Neuron (in vitro differentiated cells): ENCODE data around the gene TCF12.
"Not testable (repeated sequence)": the region's sequence is repeated elsewhere in the genome, so short reads cannot be mapped to it uniquely, and the experiment has no call there.

Source experiments
- H2AFZ ChIP-seq: one replicate; pipeline ENCODE4 v1.6.1; 2013; ENCODE audit warnings: low read depth, mild to moderate bottlenecking, inconsistent platforms, low read length, moderate library complexity
- H3K27me3 ChIP-seq: one replicate; pipeline ENCODE4 v1.6.1; 2013; ENCODE audit warnings: low read length; ENCODE audit not compliant: insufficient read depth
- H3K36me3 ChIP-seq: one replicate; pipeline ENCODE4 v1.6.1; 2013; ENCODE audit warnings: low read length; ENCODE audit not compliant: insufficient read depth
- H3K4me1 ChIP-seq: one replicate; pipeline ENCODE4 v1.6.1; 2013; ENCODE audit warnings: low read length; ENCODE audit not compliant: insufficient read depth
- H3K4me3 ChIP-seq: 2 replicates; pipeline ENCODE4 v1.5.1; 2013; ENCODE audit warnings: mild to moderate bottlenecking, low read length, moderate library complexity
- H3K9me3 ChIP-seq: one replicate; pipeline ENCODE4 v1.6.1; 2013; ENCODE audit warnings: low read length

The TCF12 gene

GRCh38 chr15:57092252-57092651 is 173.8 kb downstream of the TCF12 start:
- Histone ChIP-seq H3K4me3 (no peak overlapping the region), H3K9me3 (no peaks in the 10 kb centered on the region), H3K27me3 (no peaks in the 10 kb centered on the region), H3K36me3 (peaks cover 23% of the 10 kb centered on the region), H3K4me1 (no peaks in the 10 kb centered on the region), H2AFZ (no peak overlapping the region)

- Histone ChIP-seq H3K27me3 (no peaks in the 10 kb centered on the region), H3K4me1 (no peaks in the 10 kb centered on the region), H2AFZ (no peak overlapping the region), H3K9me3 (no peaks in the 10 kb centered on the region), H3K36me3 (peaks cover 26% of the 10 kb centered on the region), H3K4me3 (no peak overlapping the region)
Measured at GRCh38 chr15:57094321-57095257, 176.1 kb downstream of the TCF12 start.

- Histone ChIP-seq H3K9me3 (no peaks in the 10 kb centered on the region), H3K4me3 (no peak overlapping the region), H3K36me3 (peaks cover 26% of the 10 kb centered on the region), H3K4me1 (no peaks in the 10 kb centered on the region), H3K27me3 (no peaks in the 10 kb centered on the region), H2AFZ (no peak overlapping the region)
Measured at GRCh38 chr15:57095896-57096295, 177.5 kb downstream of the TCF12 start.

GRCh38 chr15:57097246-57097645 is 178.8 kb downstream of the TCF12 start:
- Histone ChIP-seq H3K27me3 (no peaks in the 10 kb centered on the region), H3K36me3 (peaks cover 19% of the 10 kb centered on the region), H3K4me1 (no peaks in the 10 kb centered on the region), H2AFZ (no peak overlapping the region), H3K4me3 (no peak overlapping the region), H3K9me3 (no peaks in the 10 kb centered on the region)

- H3K36me3 ChIP-seq, result peaks cover 15% of the 10 kb centered on the region
- H2AFZ ChIP-seq, H3K9me3 ChIP-seq: not testable (repeated sequence)
Measured at GRCh38 chr15:57097919-57098543, 179.6 kb downstream of the TCF12 start.

GRCh38 chr15:57098896-57099295 is 180.5 kb downstream of the TCF12 start:
- Histone ChIP-seq H2AFZ (no peak overlapping the region), H3K4me1 (no peaks in the 10 kb centered on the region), H3K36me3 (peaks cover 11% of the 10 kb centered on the region), H3K27me3 (no peaks in the 10 kb centered on the region), H3K9me3 (no peaks in the 10 kb centered on the region), H3K4me3 (no peak overlapping the region)

More at GRCh38 chr15:57097919-57098543, 179.6 kb downstream of the TCF12 start:
- not testable (repeated sequence) for H3K27me3 ChIP-seq, H3K4me3 ChIP-seq, H3K4me1 ChIP-seq

GRCh38 chr15:57100136-57100539 is 181.7 kb downstream of the TCF12 start:
- no peak overlapping the region for H3K4me3 ChIP-seq

GRCh38 chr15:57102858-57103257 is 184.4 kb downstream of the TCF12 start:
- Histone ChIP-seq H3K36me3 (peaks cover 15% of the 10 kb centered on the region), H3K4me1 (no peaks in the 10 kb centered on the region), H3K4me3 (no peak overlapping the region), H2AFZ (no peak overlapping the region), H3K9me3 (peaks cover 9% of the 10 kb centered on the region), H3K27me3 (no peaks in the 10 kb centered on the region)

More at GRCh38 chr15:57100136-57100539, 181.7 kb downstream of the TCF12 start:
- Histone ChIP-seq H3K27me3 (no peaks in the 10 kb centered on the region), H3K9me3 (peaks cover under 1% of the 10 kb centered on the region), H3K4me1 (no peaks in the 10 kb centered on the region), H3K36me3 (peaks cover 5% of the 10 kb centered on the region), H2AFZ (no peak overlapping the region)

GRCh38 chr15:57108296-57108695 is 189.9 kb downstream of the TCF12 start:
- Histone ChIP-seq H3K27me3 (no peaks in the 10 kb centered on the region), H3K4me1 (no peaks in the 10 kb centered on the region), H2AFZ (no peak overlapping the region), H3K9me3 (peaks cover 9% of the 10 kb centered on the region), H3K4me3 (no peak overlapping the region), H3K36me3 (peaks cover 15% of the 10 kb centered on the region)

- Histone ChIP-seq H3K36me3 (peaks cover 15% of the 10 kb centered on the region), H3K4me3 (no peak overlapping the region), H3K4me1 (no peaks in the 10 kb centered on the region), H3K27me3 (no peaks in the 10 kb centered on the region), H2AFZ (no peak overlapping the region), H3K9me3 (peaks cover 9% of the 10 kb centered on the region)
Measured at GRCh38 chr15:57109005-57109404, 190.6 kb downstream of the TCF12 start.

- no peak overlapping the region for H3K4me3 ChIP-seq
- H3K36me3 ChIP-seq, result peaks cover 11% of the 10 kb centered on the region
- H3K9me3 ChIP-seq, result peaks cover 2% of the 10 kb centered on the region
- no peaks in the 10 kb centered on the region for H3K27me3 ChIP-seq
- no peaks in the 10 kb centered on the region for H3K4me1 ChIP-seq
- H2AFZ ChIP-seq, result no peak overlapping the region
Measured at GRCh38 chr15:57111002-57111401, 192.6 kb downstream of the TCF12 start.

GRCh38 chr15:57112178-57112577 is 193.7 kb downstream of the TCF12 start:
- H3K9me3 ChIP-seq, result no peaks in the 10 kb centered on the region
- H2AFZ ChIP-seq, result no peak overlapping the region
- H3K4me3 ChIP-seq, result no peak overlapping the region
- no peaks in the 10 kb centered on the region for H3K27me3 ChIP-seq
- peaks cover 3% of the 10 kb centered on the region for H3K36me3 ChIP-seq
- no peaks in the 10 kb centered on the region for H3K4me1 ChIP-seq

GRCh38 chr15:57114070-57114469 is 195.6 kb downstream of the TCF12 start:
- Histone ChIP-seq H3K4me3 (no peak overlapping the region), H3K36me3 (peaks cover 5% of the 10 kb centered on the region), H3K4me1 (peaks cover 6% of the 10 kb centered on the region)

More at GRCh38 chr15:57114070-57114469, 195.6 kb downstream of the TCF12 start:
- Histone ChIP-seq H3K27me3 (no peaks in the 10 kb centered on the region), H2AFZ (no peak overlapping the region), H3K9me3 (no peaks in the 10 kb centered on the region)
